ENCODE results near the gene MED13. TPM values are rescaled to one million over a fixed set of nuclear protein-coding genes. Genes with fewer than 3 reads are reported as not detected.

MED13 gene
- total RNA-seq, 1 experiment from 2014 or later: 96.0 TPM

DNA sequence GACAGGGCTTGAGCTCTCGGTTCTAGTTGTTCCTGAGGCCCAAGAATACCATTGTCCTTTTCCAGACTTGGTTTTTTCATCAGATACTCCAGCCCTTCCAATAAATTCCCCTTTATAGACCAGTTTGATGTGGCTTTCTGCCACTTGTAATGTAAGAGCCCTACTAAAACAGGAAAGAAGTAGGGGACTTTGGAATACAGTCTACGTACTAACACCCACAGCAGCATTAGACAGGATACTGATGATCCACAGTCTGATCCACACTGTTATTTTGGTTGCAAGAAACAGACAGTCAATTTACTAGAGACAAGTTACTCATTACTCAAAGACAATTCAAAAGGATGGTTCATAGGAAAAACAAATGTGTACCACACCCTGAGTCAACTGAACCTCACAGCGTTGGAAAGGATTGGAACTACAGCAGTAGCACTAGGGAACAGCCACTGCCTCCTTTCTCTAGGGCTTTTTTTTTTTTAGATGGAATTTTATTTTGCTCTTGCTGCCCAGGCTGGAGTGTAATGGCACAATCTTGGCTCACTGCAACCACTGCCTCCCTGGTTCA is 45.9 kb upstream of the MED13 start:
- H2AFZ ChIP-seq (ENCODE audit: low read depth, low read length, poor library complexity, severe bottlenecking): no peak overlapping the region

GRCh38 chr17:62109924-62110323 is 44.8 kb upstream of the MED13 start:
- no TSS peak for BruUV-seq (replicated peaks)
- Histone ChIP-seq H3K4me3 (replicated peaks in 1 of 2; ENCODE audit: low read depth in 1 of 2, low read length in 2 of 2) (no peak overlapping the region), H3K4me2 (ENCODE audit: low read length) (no peak overlapping the region), H3K27ac (ENCODE audit: low read depth, low read length) (no peak overlapping the region), H3K4me1 (ENCODE audit: control insufficient read depth in 1 of 2, insufficient read depth in 2 of 2, low read length in 2 of 2) (peaks cover 0 to 16% of the 10 kb centered on the region in 2 experiments; a peak in 2 of 4 replicates), H3K9me2 (ENCODE audit: insufficient read depth) (no peaks in the 10 kb centered on the region), H2AFZ (ENCODE audit: low read depth, low read length, poor library complexity, severe bottlenecking) (peak overlapping the region; percentile 82), H3K9me3 (ENCODE audit: control insufficient read depth in 1 of 2, insufficient read depth in 1 of 2, low read depth in 1 of 2, low read length in 2 of 2) (no peaks in the 10 kb centered on the region), H3K9ac (ENCODE audit: low read length) (no peak overlapping the region), H3K36me3 (ENCODE audit: control insufficient read depth in 1 of 2, insufficient read depth in 2 of 2, low read length in 2 of 2) (no peaks in the 10 kb centered on the region), H3K79me2 (ENCODE audit: insufficient read depth, low read length) (no peaks in the 10 kb centered on the region), H3K27me3 (ENCODE audit: insufficient read depth, low read length) (no peaks in the 10 kb centered on the region), H4K20me1 (ENCODE audit: insufficient read depth) (no peaks in the 10 kb centered on the region)
- ATAC-seq (no peak), DNase-seq (ENCODE audit: low read depth, low spot score) (no peak)
- ChIA-PET POLR2A (interaction anchor here (0.5 to 1.9 kb wide), 2 partner anchors 44 to 174 kb away, joined by 3 to 6 read pairs; no protein-coding TSS in a partner anchor), CTCF (interaction anchor here (0.5 to 2.4 kb wide), 97 partner anchors 10 to 700 kb away, joined by 3 to 40 read pairs (median 5); partner anchors contain the start of genes BRIP1, INTS2, MED13 and METTL2A), RAD21 (ENCODE audit: low non-redundant PET in 1 of 2, low total read pairs in 2 of 2, uncharacterized antibody in 2 of 2, unreplicated experiment in 2 of 2) (interaction anchor here (0.5 to 1.9 kb wide), 24 partner anchors 9 to 697 kb away, joined by 3 to 14 read pairs (median 4); partner anchors contain the start of genes BRIP1 (in 2 of the 2) and MED13 (in 1 of the 2))
- intact Hi-C loops (cut with micrococcal nuclease): loop anchor here (1.0 to 10.0 kb wide), 7 partner anchors 43 to 698 kb away; partner anchors contain the start of gene BRIP1
- TF ChIP-seq SRF (IDR thresholded peaks at IDR 0.05; ENCODE audit: low read depth): no peak
- no peak for TF ChIP-seq RAD21 (IDR thresholded peaks at IDR 0.05; ENCODE audit: low read depth)
- TF ChIP-seq SIN3A (IDR thresholded peaks at IDR 0.05; ENCODE audit: low read depth): no peak
- no peak for TF ChIP-seq EZH2 (IDR thresholded peaks at IDR 0.05)
- no peak for TF ChIP-seq JUND (IDR thresholded peaks at IDR 0.05)
- TF ChIP-seq CTCF (IDR thresholded peaks at IDR 0.05 in 2 of 3, conservative IDR thresholded peaks at IDR 0.05 in 1 of 3; ENCODE audit: borderline replicate concordance in 1 of 3, insufficient read depth in 1 of 3, low read depth in 2 of 3, low read length in 2 of 3): no peak
- TF ChIP-seq POLR2A (IDR thresholded peaks at IDR 0.05; ENCODE audit: borderline replicate concordance, extremely low read depth, insufficient read depth, insufficient read length): no peak
- no peak for TF ChIP-seq FOSL1 (IDR thresholded peaks at IDR 0.05; ENCODE audit: low read depth)
- TF ChIP-seq, protein P1, sequence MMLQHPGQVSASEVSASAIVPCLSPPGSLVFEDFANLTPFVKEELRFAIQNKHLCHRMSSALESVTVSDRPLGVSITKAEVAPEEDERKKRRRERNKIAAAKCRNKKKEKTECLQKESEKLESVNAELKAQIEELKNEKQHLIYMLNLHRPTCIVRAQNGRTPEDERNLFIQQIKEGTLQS (IDR thresholded peaks at IDR 0.05): no peak
- no peak for TF ChIP-seq MAX (IDR thresholded peaks at IDR 0.05)
- TF ChIP-seq ZNF274 (IDR thresholded peaks at IDR 0.05; ENCODE audit: low read depth, low read length): no peak
- no peak for TF ChIP-seq CEBPB (IDR thresholded peaks at IDR 0.05; ENCODE audit: low read depth)
- TF ChIP-seq YY1 (IDR thresholded peaks at IDR 0.05; ENCODE audit: extremely low read depth, insufficient replicate concordance, low read depth, low read length): no peak

More for the DNA sequence above, 45.9 kb upstream of the MED13 start:
- no peak overlapping the region for H3K4me2 ChIP-seq (ENCODE audit: low read length)
- TF ChIP-seq ZNF274 (IDR thresholded peaks at IDR 0.05; ENCODE audit: low read depth, low read length): no peak
- TF ChIP-seq TCF7L2 (IDR thresholded peaks at IDR 0.05; ENCODE audit: borderline replicate concordance, extremely low read depth, insufficient read depth, insufficient read length): no peak
- no peak for TF ChIP-seq FOSL1 (IDR thresholded peaks at IDR 0.05; ENCODE audit: low read depth)
- TF ChIP-seq EZH2phosphoT487 (IDR thresholded peaks at IDR 0.05; ENCODE audit: borderline replicate concordance): no peak
- TF ChIP-seq CEBPB (IDR thresholded peaks at IDR 0.05; ENCODE audit: low read depth): no peak
- no peak for TF ChIP-seq SIN3A (IDR thresholded peaks at IDR 0.05; ENCODE audit: low read depth)
- no peak for TF ChIP-seq YY1 (IDR thresholded peaks at IDR 0.05; ENCODE audit: extremely low read depth, insufficient replicate concordance, low read depth, low read length)
- no peak for TF ChIP-seq POLR2A (IDR thresholded peaks at IDR 0.05; ENCODE audit: borderline replicate concordance, extremely low read depth, insufficient read depth, insufficient read length)
- H3K9me2 ChIP-seq (ENCODE audit: insufficient read depth): no peaks in the 10 kb centered on the region
- ChIA-PET POLR2A (no interaction called here), RAD21 (ENCODE audit: low non-redundant PET in 1 of 2, low total read pairs in 2 of 2, uncharacterized antibody in 2 of 2, unreplicated experiment in 2 of 2) (interaction anchor here in 1 of 2 experiments (0.5 kb wide), 1 partner anchor 31 kb away, joined by 3 read pairs; no protein-coding TSS in a partner anchor), CTCF (interaction anchor here (0.6 to 2.4 kb wide), 3 partner anchors 20 to 528 kb away, joined by 3 to 11 read pairs (median 3); no protein-coding TSS in a partner anchor)
- no peaks in the 10 kb centered on the region for H3K9me3 ChIP-seq (ENCODE audit: control insufficient read depth in 1 of 2, insufficient read depth in 1 of 2, low read depth in 1 of 2, low read length in 2 of 2)
- no peak overlapping the region for H3K9ac ChIP-seq (ENCODE audit: low read length)
- no TSS peak for BruUV-seq (replicated peaks)
- peaks cover 0 to 16% of the 10 kb centered on the region in 2 experiments; a peak in 2 of 4 replicates for H3K4me1 ChIP-seq (ENCODE audit: control insufficient read depth in 1 of 2, insufficient read depth in 2 of 2, low read length in 2 of 2)
- H3K79me2 ChIP-seq (ENCODE audit: insufficient read depth, low read length): no peaks in the 10 kb centered on the region
- H3K27ac ChIP-seq (ENCODE audit: low read depth, low read length): no peak overlapping the region
- no peaks in the 10 kb centered on the region for H3K36me3 ChIP-seq (ENCODE audit: control insufficient read depth in 1 of 2, insufficient read depth in 2 of 2, low read length in 2 of 2)
- H3K27me3 ChIP-seq (ENCODE audit: insufficient read depth, low read length): no peaks in the 10 kb centered on the region
- DNase-seq (ENCODE audit: low read depth, low spot score): no peak
- intact Hi-C loops (cut with micrococcal nuclease): no loop called here
- no peak overlapping the region for H3K4me3 ChIP-seq (replicated peaks in 1 of 2; ENCODE audit: low read depth in 1 of 2, low read length in 2 of 2)
- no peak for ATAC-seq
- no peaks in the 10 kb centered on the region for H4K20me1 ChIP-seq (ENCODE audit: insufficient read depth)

Data from HCT116 (cell line).